ENCODE measurements around the gene VPS16. TPM values are rescaled to one million over a fixed set of nuclear protein-coding genes. Genes with fewer than 3 reads are reported as not detected.
"Not testable (repeated sequence)": the region's sequence is repeated elsewhere in the genome, so short reads cannot be mapped to it uniquely, and the experiment has no call there.

Gene VPS16
- total and polyA plus RNA-seq, 2 experiments from 2014 or later: 24.2 to 35.2 TPM

GRCh38 chr20:2806351-2806701 lies 34.2 kb upstream of the VPS16 start:
- TF ChIP-seq EZH2 (IDR thresholded peaks at IDR 0.05; ENCODE audit: insufficient read depth, poor library complexity, severe bottlenecking) (no peak), EZH2phosphoT487 (IDR thresholded peaks at IDR 0.05; ENCODE audit: insufficient read depth, low read depth) (no peak)
- DNase-seq: no peak
- Histone ChIP-seq H3K9ac (no peak overlapping the region), H3K36me3 (ENCODE audit: low read depth) (no peaks in the 10 kb centered on the region), H3K27ac (no peak overlapping the region), H3K4me2 (ENCODE audit: unreplicated experiment) (no peak overlapping the region), H3K27me3 (replicated peaks; ENCODE audit: insufficient read depth) (peaks cover 71% of the 10 kb centered on the region), H4K20me1 (ENCODE audit: insufficient read depth) (no peaks in the 10 kb centered on the region), H3K79me2 (ENCODE audit: insufficient read depth) (no peaks in the 10 kb centered on the region), H2AFZ (no peak overlapping the region), H3F3A (ENCODE audit: insufficient read depth) (no peaks in the 10 kb centered on the region), H3K4me3 (no peak overlapping the region), H3K9me2 (ENCODE audit: insufficient read depth) (no peaks in the 10 kb centered on the region), H3K4me1 (ENCODE audit: insufficient read depth) (no peaks in the 10 kb centered on the region), H3K9me3 (ENCODE audit: low read depth) (peaks cover under 1% of the 10 kb centered on the region)
- WGBS, 2 experiments (ENCODE audit: low coverage in 1 of 2, low lambda C conversion rate in 2 of 2, missing lambda C conversion rate in 2 of 2): 43% methylated on average over 4 of the region's 4 CpGs
- in situ Hi-C loops (cut with MboI): no loop called here

GRCh38 chr20:2807019-2807418 lies 33.5 kb upstream of the VPS16 start:
- TF ChIP-seq EZH2phosphoT487 (IDR thresholded peaks at IDR 0.05; ENCODE audit: insufficient read depth, low read depth) (no peak), EZH2 (IDR thresholded peaks at IDR 0.05; ENCODE audit: insufficient read depth, poor library complexity, severe bottlenecking) (no peak)
- no peak overlapping the region for H3K9ac ChIP-seq
- no peaks in the 10 kb centered on the region for H3K9me2 ChIP-seq (ENCODE audit: insufficient read depth)
- H3K4me3 ChIP-seq: no peak overlapping the region
- H4K20me1 ChIP-seq (ENCODE audit: insufficient read depth): no peaks in the 10 kb centered on the region
- no peak overlapping the region for H3K27ac ChIP-seq
- in situ Hi-C loops (cut with MboI): no loop called here
- no peak overlapping the region for H3K4me2 ChIP-seq (ENCODE audit: unreplicated experiment)
- no peak for DNase-seq
- no peaks in the 10 kb centered on the region for H3K36me3 ChIP-seq (ENCODE audit: low read depth)
- H3K79me2 ChIP-seq (ENCODE audit: insufficient read depth): no peaks in the 10 kb centered on the region
- H3K9me3 ChIP-seq (ENCODE audit: low read depth): peaks cover 3% of the 10 kb centered on the region
- H3K27me3 ChIP-seq (replicated peaks; ENCODE audit: insufficient read depth): peaks cover 67% of the 10 kb centered on the region
- H3K4me1 ChIP-seq (ENCODE audit: insufficient read depth): no peaks in the 10 kb centered on the region
- no peak overlapping the region for H2AFZ ChIP-seq
- WGBS, 2 experiments (ENCODE audit: low coverage in 1 of 2, low lambda C conversion rate in 2 of 2, missing lambda C conversion rate in 2 of 2): 27 to 56% methylated on average over 2 to 4 of the region's 4 CpGs
- no peaks in the 10 kb centered on the region for H3F3A ChIP-seq (ENCODE audit: insufficient read depth)

GRCh38 chr20:2807929-2808328 lies 32.6 kb upstream of the VPS16 start:
- H3K79me2 ChIP-seq (ENCODE audit: insufficient read depth); H3K4me3 ChIP-seq; DNase-seq; H3K9me3 ChIP-seq (ENCODE audit: low read depth); H3K27ac ChIP-seq; H3K36me3 ChIP-seq (ENCODE audit: low read depth); H3F3A ChIP-seq (ENCODE audit: insufficient read depth); H3K9ac ChIP-seq; H4K20me1 ChIP-seq (ENCODE audit: insufficient read depth); H3K9me2 ChIP-seq (ENCODE audit: insufficient read depth); H3K4me1 ChIP-seq (ENCODE audit: insufficient read depth); H2AFZ ChIP-seq; in situ Hi-C loops (cut with MboI); H3K4me2 ChIP-seq (ENCODE audit: unreplicated experiment): not testable (repeated sequence)
- H3K27me3 ChIP-seq (replicated peaks; ENCODE audit: insufficient read depth): peaks cover 58% of the 10 kb centered on the region
- 61 to 72% methylated on average over 9 of the region's 9 CpGs for WGBS, 2 experiments (ENCODE audit: low coverage in 1 of 2, low lambda C conversion rate in 2 of 2, missing lambda C conversion rate in 2 of 2)

- Histone ChIP-seq H2AFZ (no peak overlapping the region), H3K27me3 (replicated peaks; ENCODE audit: insufficient read depth) (peaks cover 40% of the 10 kb centered on the region), H3K9ac (no peak overlapping the region), H3F3A (ENCODE audit: insufficient read depth) (no peaks in the 10 kb centered on the region), H3K79me2 (ENCODE audit: insufficient read depth) (no peaks in the 10 kb centered on the region), H3K4me1 (ENCODE audit: insufficient read depth) (peaks cover 6% of the 10 kb centered on the region), H3K9me2 (ENCODE audit: insufficient read depth) (no peaks in the 10 kb centered on the region), H3K36me3 (ENCODE audit: low read depth) (no peaks in the 10 kb centered on the region), H3K9me3 (ENCODE audit: low read depth) (peaks cover 3% of the 10 kb centered on the region), H3K4me2 (ENCODE audit: unreplicated experiment) (no peak overlapping the region), H3K27ac (no peak overlapping the region), H4K20me1 (ENCODE audit: insufficient read depth) (no peaks in the 10 kb centered on the region), H3K4me3 (no peak overlapping the region)
- TF ChIP-seq EZH2 (IDR thresholded peaks at IDR 0.05; ENCODE audit: insufficient read depth, poor library complexity, severe bottlenecking) (no peak), EZH2phosphoT487 (IDR thresholded peaks at IDR 0.05; ENCODE audit: insufficient read depth, low read depth) (no peak)
- 82 to 85% methylated on average over 10 of the region's 10 CpGs for WGBS, 2 experiments (ENCODE audit: low coverage in 1 of 2, low lambda C conversion rate in 2 of 2, missing lambda C conversion rate in 2 of 2)
- in situ Hi-C loops (cut with MboI): no loop called here
- no peak for DNase-seq
Observed at GRCh38 chr20:2809690-2810089, 30.9 kb upstream of the VPS16 start.

- in situ Hi-C loops (cut with MboI): no loop called here
Observed at GRCh38 chr20:2812189-2812588, 28.4 kb upstream of the VPS16 start.

More at GRCh38 chr20:2812189-2812588, 28.4 kb upstream of the VPS16 start:
- TF ChIP-seq EZH2phosphoT487 (IDR thresholded peaks at IDR 0.05; ENCODE audit: insufficient read depth, low read depth): no peak
- TF ChIP-seq EZH2 (IDR thresholded peaks at IDR 0.05; ENCODE audit: insufficient read depth, poor library complexity, severe bottlenecking): no peak
- Histone ChIP-seq H3K36me3 (ENCODE audit: low read depth) (no peaks in the 10 kb centered on the region), H3K27me3 (replicated peaks; ENCODE audit: insufficient read depth) (peaks cover 17% of the 10 kb centered on the region; the same call in 1 of the 2 replicates), H3F3A (ENCODE audit: insufficient read depth) (no peaks in the 10 kb centered on the region), H2AFZ (no peak overlapping the region), H3K27ac (no peak overlapping the region), H3K4me1 (ENCODE audit: insufficient read depth) (peaks cover 13% of the 10 kb centered on the region), H3K4me2 (ENCODE audit: unreplicated experiment) (no peak overlapping the region), H3K9ac (no peak overlapping the region), H3K79me2 (ENCODE audit: insufficient read depth) (no peaks in the 10 kb centered on the region), H3K9me2 (ENCODE audit: insufficient read depth) (no peaks in the 10 kb centered on the region), H3K9me3 (ENCODE audit: low read depth) (peaks cover 3% of the 10 kb centered on the region), H4K20me1 (ENCODE audit: insufficient read depth) (no peaks in the 10 kb centered on the region), H3K4me3 (no peak overlapping the region)
- no peak for DNase-seq
- 63 to 83% methylated on average over 3 of the region's 3 CpGs for WGBS, 2 experiments (ENCODE audit: low coverage in 1 of 2, low lambda C conversion rate in 2 of 2, missing lambda C conversion rate in 2 of 2)
